AG08396 (cell line): Measurements from ENCODE around the gene SMCP.

Experiments
- DNase-seq: peaks from one replicate; pipeline ENCODE4 v3.0.0; 2012; ENCODE audit warnings: low spot score, mixed read lengths

SMCP gene

GRCh38 chr1:152878042-152878441, at the start of gene SMCP:
TSS of gene SMCP (plus strand) at chr1:152878322. CDS start at chr1:152884423, 6,101 bp downstream.
- no peak for DNase-seq

- DNase-seq = no peak
These were observed 41.3 kb upstream of the SMCP start for GRCh38 chr1:152836870-152837269.

GRCh38 chr1:152842556-152842955, 35.6 kb upstream of the SMCP start, which contains the start of gene LCE6A:
TSS of gene LCE6A (plus strand) at chr1:152842856. CDS start at chr1:152843521, 665 bp downstream.
- no peak for DNase-seq

GRCh38 chr1:152855661-152856060, 22.5 kb upstream of the SMCP start:
- DNase-seq = no peak

GRCh38 chr1:152858062-152858461, 20.1 kb upstream of the SMCP start:
- no peak for DNase-seq

GRCh38 chr1:152859696-152860095, 18.4 kb upstream of the SMCP start, which contains the start of gene LCE7A:
TSS of gene LCE7A (plus strand) at chr1:152859996. CDS start at chr1:152860698, 702 bp downstream.
- DNase-seq = no peak

- no peak for DNase-seq
These were observed 18.0 kb upstream of the SMCP start for GRCh38 chr1:152860129-152860528.

- DNase-seq = no peak
These were observed 16.7 kb upstream of the SMCP start for GRCh38 chr1:152861374-152861773.

- no peak for DNase-seq
These were observed 13.7 kb upstream of the SMCP start for GRCh38 chr1:152864443-152864842.

GRCh38 chr1:152866321-152866720, 11.8 kb upstream of the SMCP start:
- no peak for DNase-seq

GRCh38 chr1:152869808-152870419, 8.2 kb upstream of the SMCP start:
- peak; percentile 82 for DNase-seq

- peak; percentile 44 for DNase-seq
These were observed 7.0 kb upstream of the SMCP start for GRCh38 chr1:152870831-152871730.

- no peak for DNase-seq
These were observed 6.4 kb upstream of the SMCP start for GRCh38 chr1:152871731-152872126.

GRCh38 chr1:152873495-152873894, 4.6 kb upstream of the SMCP start:
- no peak for DNase-seq

GRCh38 chr1:152876827-152877226, 1.3 kb upstream of the SMCP start:
- no peak for DNase-seq

GRCh38 chr1:152879559-152880198, 1.6 kb downstream of the SMCP start:
- DNase-seq = no peak

GRCh38 chr1:152880316-152880715, 2.2 kb downstream of the SMCP start:
- DNase-seq = no peak

- no peak for DNase-seq
These were observed 2.8 kb downstream of the SMCP start for GRCh38 chr1:152880907-152881306.

- DNase-seq = no peak
These were observed 6.0 kb downstream of the SMCP start for GRCh38 chr1:152884085-152884484.

- DNase-seq = no peak
These were observed 6.4 kb downstream of the SMCP start for GRCh38 chr1:152884506-152884905.

- peak; percentile 31 for DNase-seq
These were observed 7.0 kb downstream of the SMCP start for GRCh38 chr1:152884966-152885624.

- no peak for DNase-seq
These were observed 8.0 kb downstream of the SMCP start for GRCh38 chr1:152886085-152886484.
